ENCODE data around the gene TSN. TPM values are rescaled to one million over a fixed set of nuclear protein-coding genes. Genes with fewer than 3 reads are reported as not detected.

The TSN gene
- total RNA-seq, 1 experiment from 2014 or later = 70.4 TPM

GRCh38 chr2:121793816-121794215 is 38.4 kb downstream of the TSN start:
- POLR2A ChIA-PET (ENCODE audit: unreplicated experiment) = no interaction called here
- CTCF ChIA-PET = no interaction called here

GRCh38 chr2:121794233-121794632 is 38.8 kb downstream of the TSN start:
- no peak overlapping the region for H2AFZ ChIP-seq
- DNase-seq = no peak
- H3K9me2 ChIP-seq (ENCODE audit: insufficient read depth) = no peaks in the 10 kb centered on the region
- no TSS peak for BruUV-seq (replicated peaks)
- CTCF ChIA-PET = no interaction called here
- POLR2A ChIA-PET (ENCODE audit: unreplicated experiment) = no interaction called here
- H3K4me1 ChIP-seq (replicated peaks; ENCODE audit: insufficient read depth) = 0 out of 2 replicates have a peak, but pooled peaks cover 8% of the 10 kb centered on the region
- no peaks in the 10 kb centered on the region for H3K9me3 ChIP-seq (ENCODE audit: insufficient read depth, low read depth)
- H4K20me1 ChIP-seq (ENCODE audit: insufficient read depth) = no peaks in the 10 kb centered on the region
- TF ChIP-seq CTCF (conservative IDR thresholded peaks at IDR 0.05) = no peak
- H3K4me2 ChIP-seq = no peak overlapping the region
- no peaks in the 10 kb centered on the region for H3K36me3 ChIP-seq (ENCODE audit: low read depth)
- no peaks in the 10 kb centered on the region for H3K79me2 ChIP-seq (ENCODE audit: low read depth)
- peaks cover 64% of the 10 kb centered on the region for H3K27me3 ChIP-seq (ENCODE audit: insufficient read depth, low read depth)
- intact Hi-C loops (cut with micrococcal nuclease; ENCODE audit: unreplicated experiment) = no loop called here
- no peaks in the 10 kb centered on the region for H3F3A ChIP-seq (ENCODE audit: insufficient read depth, low read depth)
- no peak overlapping the region for H3K4me3 ChIP-seq
- H3K27ac ChIP-seq = no peak overlapping the region

More at GRCh38 chr2:121793816-121794215, 38.4 kb downstream of the TSN start:
- Histone ChIP-seq H4K20me1 (ENCODE audit: insufficient read depth) (no peaks in the 10 kb centered on the region), H3K9me3 (ENCODE audit: insufficient read depth, low read depth) (no peaks in the 10 kb centered on the region), H3K4me1 (replicated peaks; ENCODE audit: insufficient read depth) (0 out of 2 replicates have a peak, but pooled peaks cover 8% of the 10 kb centered on the region), H3K4me2 (no peak overlapping the region), H3F3A (ENCODE audit: insufficient read depth, low read depth) (no peaks in the 10 kb centered on the region), H3K27ac (no peak overlapping the region), H3K4me3 (no peak overlapping the region), H3K79me2 (ENCODE audit: low read depth) (no peaks in the 10 kb centered on the region), H2AFZ (no peak overlapping the region), H3K36me3 (ENCODE audit: low read depth) (no peaks in the 10 kb centered on the region), H3K27me3 (ENCODE audit: insufficient read depth, low read depth) (peaks cover 61% of the 10 kb centered on the region), H3K9me2 (ENCODE audit: insufficient read depth) (no peaks in the 10 kb centered on the region)
- no TSS peak for BruUV-seq (replicated peaks)
- intact Hi-C loops (cut with micrococcal nuclease; ENCODE audit: unreplicated experiment) = no loop called here
- DNase-seq = no peak
- TF ChIP-seq EZH2 (IDR thresholded peaks at IDR 0.05; ENCODE audit: low read depth) (no peak), CTCF (conservative IDR thresholded peaks at IDR 0.05) (no peak)

GRCh38 chr2:121796239-121796638 is 40.8 kb downstream of the TSN start:
- Histone ChIP-seq H4K20me1 (ENCODE audit: insufficient read depth) (no peaks in the 10 kb centered on the region), H3K27ac (no peak overlapping the region), H3K9me2 (ENCODE audit: insufficient read depth) (no peaks in the 10 kb centered on the region; the same call in 1 of the 2 replicates), H3K36me3 (ENCODE audit: low read depth) (no peaks in the 10 kb centered on the region), H3F3A (ENCODE audit: insufficient read depth, low read depth) (no peaks in the 10 kb centered on the region), H3K4me3 (no peak overlapping the region), H3K9me3 (ENCODE audit: insufficient read depth, low read depth) (no peaks in the 10 kb centered on the region), H3K79me2 (ENCODE audit: low read depth) (no peaks in the 10 kb centered on the region), H3K4me2 (no peak overlapping the region), H3K4me1 (replicated peaks; ENCODE audit: insufficient read depth) (no peaks in the 10 kb centered on the region), H3K27me3 (ENCODE audit: insufficient read depth, low read depth) (peaks cover 84% of the 10 kb centered on the region), H2AFZ (no peak overlapping the region)
- ChIA-PET CTCF (no interaction called here), POLR2A (ENCODE audit: unreplicated experiment) (no interaction called here)
- TF ChIP-seq EZH2 (IDR thresholded peaks at IDR 0.05; ENCODE audit: low read depth) (no peak), CTCF (conservative IDR thresholded peaks at IDR 0.05) (no peak)
- BruUV-seq (replicated peaks) = no TSS peak
- intact Hi-C loops (cut with micrococcal nuclease; ENCODE audit: unreplicated experiment) = no loop called here
- no peak for DNase-seq

Measured in PC-9 (cell line).